ENCODE results near the gene PDSS2.
A peak's percentile ranks its signal among the peaks of the same experiment; 100 is the strongest.

DNA sequence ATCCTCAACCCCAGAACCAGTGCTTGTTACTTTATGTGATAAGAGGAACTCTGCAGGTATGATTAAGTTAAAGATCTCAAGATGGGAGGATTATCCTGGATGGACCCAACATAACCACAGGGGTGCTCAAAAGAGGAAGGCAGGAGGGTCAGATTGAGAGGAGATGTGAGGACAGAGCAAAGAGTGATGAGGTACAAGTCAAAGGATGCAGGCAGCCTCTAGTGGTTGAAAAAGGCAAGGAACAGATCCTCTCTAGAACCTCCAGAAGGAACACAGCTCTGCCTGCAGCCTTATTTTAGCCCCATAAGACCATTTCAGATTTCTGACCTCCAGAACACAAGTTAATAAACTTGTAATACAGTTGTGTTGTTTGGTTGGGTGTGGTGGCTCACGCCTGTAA, 41.2 kb downstream of the PDSS2 start:
- TF ChIP-seq CTCF (IDR thresholded peaks at IDR 0.05; ENCODE audit: insufficient read depth, low read length, poor library complexity, severe bottlenecking) (peak; percentile 29), EZH2phosphoT487 (conservative IDR thresholded peaks at IDR 0.05; ENCODE audit: low read length) (no peak)

All from SU-DHL-6 (cell line).